ENCODE data around the gene EPHA3. TPM values are rescaled to one million over a fixed set of nuclear protein-coding genes. Genes with fewer than 3 reads are reported as not detected.
"Not testable (repeated sequence)": the region's sequence is repeated elsewhere in the genome, so short reads cannot be mapped to it uniquely, and the experiment has no call there.

The EPHA3 gene
- total RNA-seq, 2 donors from 2014 or later, result 1.3 to 6.0 TPM

DNA sequence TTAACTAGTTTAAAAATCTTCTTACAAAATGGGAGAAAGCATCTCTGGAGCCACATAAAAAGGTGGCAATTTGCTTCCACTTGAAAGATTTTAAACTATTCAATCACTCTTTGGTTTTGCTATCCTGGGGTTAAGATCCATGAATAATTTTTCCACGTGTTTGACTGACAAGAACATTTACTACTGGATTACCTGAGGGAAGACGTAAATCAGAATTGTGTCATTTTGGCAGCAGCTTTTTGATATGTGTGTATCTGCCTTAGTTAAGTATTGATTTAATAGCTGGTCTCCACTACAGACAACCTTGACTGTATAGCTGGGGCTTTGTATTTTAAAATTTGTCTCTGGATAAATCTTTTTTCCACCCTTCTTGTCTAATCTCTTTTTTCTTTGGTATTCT is 228.3 kb downstream of the EPHA3 start:
- Histone ChIP-seq H3K4me1 (no peaks in the 10 kb centered on the region), H3K27me3 (no peaks in the 10 kb centered on the region), H3K27ac (no peak overlapping the region), H3K4me3 (no peak overlapping the region), H3K36me3 (replicated peaks in 1 of 2; ENCODE audit: insufficient read depth in 1 of 2, low read depth in 2 of 2) (no peaks in the 10 kb centered on the region), H3K9me3 (no peaks in the 10 kb centered on the region)
- DNase-seq (no peak), ATAC-seq (no peak)
- TF ChIP-seq, protein P1, sequence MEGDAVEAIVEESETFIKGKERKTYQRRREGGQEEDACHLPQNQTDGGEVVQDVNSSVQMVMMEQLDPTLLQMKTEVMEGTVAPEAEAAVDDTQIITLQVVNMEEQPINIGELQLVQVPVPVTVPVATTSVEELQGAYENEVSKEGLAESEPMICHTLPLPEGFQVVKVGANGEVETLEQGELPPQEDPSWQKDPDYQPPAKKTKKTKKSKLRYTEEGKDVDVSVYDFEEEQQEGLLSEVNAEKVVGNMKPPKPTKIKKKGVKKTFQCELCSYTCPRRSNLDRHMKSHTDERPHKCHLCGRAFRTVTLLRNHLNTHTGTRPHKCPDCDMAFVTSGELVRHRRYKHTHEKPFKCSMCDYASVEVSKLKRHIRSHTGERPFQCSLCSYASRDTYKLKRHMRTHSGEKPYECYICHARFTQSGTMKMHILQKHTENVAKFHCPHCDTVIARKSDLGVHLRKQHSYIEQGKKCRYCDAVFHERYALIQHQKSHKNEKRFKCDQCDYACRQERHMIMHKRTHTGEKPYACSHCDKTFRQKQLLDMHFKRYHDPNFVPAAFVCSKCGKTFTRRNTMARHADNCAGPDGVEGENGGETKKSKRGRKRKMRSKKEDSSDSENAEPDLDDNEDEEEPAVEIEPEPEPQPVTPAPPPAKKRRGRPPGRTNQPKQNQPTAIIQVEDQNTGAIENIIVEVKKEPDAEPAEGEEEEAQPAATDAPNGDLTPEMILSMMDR (IDR thresholded peaks at IDR 0.05), result no peak
- TF ChIP-seq POLR2A (IDR thresholded peaks at IDR 0.05), result no peak
- intact Hi-C loops (cut with DNase I), result no loop called here
- 41 to 43% methylated on average over 2 of the region's 2 CpGs for WGBS, 2 donors

DNA sequence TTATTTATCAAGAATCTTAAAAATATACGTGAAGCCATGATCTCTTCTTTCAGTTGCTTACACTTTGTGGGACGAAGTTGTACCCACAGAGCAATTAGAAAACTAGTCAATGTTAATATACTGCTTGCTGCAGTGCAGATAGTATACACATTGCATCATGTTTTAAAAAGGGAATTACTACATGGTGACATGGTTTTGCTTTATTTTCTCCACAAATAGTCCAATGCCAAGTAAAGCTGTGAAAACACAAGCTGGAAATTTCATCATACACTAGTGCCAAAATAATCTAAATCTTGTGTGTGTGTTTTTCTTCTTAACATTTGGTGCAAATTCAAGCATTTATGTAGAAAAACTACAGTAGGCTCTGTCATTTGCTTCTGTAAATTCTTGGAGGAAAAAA is 233.0 kb downstream of the EPHA3 start:
- Histone ChIP-seq H3K9me3 (no peaks in the 10 kb centered on the region), H3K4me1 (no peaks in the 10 kb centered on the region), H3K27me3 (no peaks in the 10 kb centered on the region), H3K36me3 (replicated peaks in 1 of 2; ENCODE audit: insufficient read depth in 1 of 2, low read depth in 2 of 2) (no peaks in the 10 kb centered on the region), H3K27ac (no peak overlapping the region), H3K4me3 (no peak overlapping the region)
- intact Hi-C loops (cut with DNase I), result no loop called here
- ATAC-seq (no peak), DNase-seq (no peak)
- TF ChIP-seq, protein P1 (IDR thresholded peaks at IDR 0.05), result no peak
- no peak for TF ChIP-seq POLR2A (IDR thresholded peaks at IDR 0.05)
- 75 to 86% methylated on average over 2 of the region's 2 CpGs for WGBS, 2 donors

DNA sequence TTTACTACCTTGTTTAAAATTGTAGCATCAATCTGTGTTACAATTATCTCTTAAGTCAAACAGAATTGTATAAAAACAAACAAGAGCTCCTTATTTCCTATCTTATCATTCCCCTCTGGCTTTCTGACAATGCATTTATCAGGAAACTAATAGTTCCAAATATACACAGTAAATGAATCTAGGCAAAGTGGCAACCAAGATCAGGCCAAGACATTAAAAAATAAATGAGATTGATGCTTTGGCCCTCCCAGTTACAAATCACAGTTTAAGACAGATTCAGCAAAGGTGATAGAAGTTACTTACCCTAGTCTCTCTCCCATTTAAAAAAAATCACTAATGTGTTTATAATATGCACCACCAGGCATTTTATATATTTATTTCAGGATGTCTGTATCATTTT is 236.7 kb downstream of the EPHA3 start:
- no peak overlapping the region for H3K4me3 ChIP-seq
- intact Hi-C loops (cut with DNase I), result no loop called here
- TF ChIP-seq POLR2A (IDR thresholded peaks at IDR 0.05), result no peak
- TF ChIP-seq, protein P1 (IDR thresholded peaks at IDR 0.05), result no peak
- no peaks in the 10 kb centered on the region for H3K36me3 ChIP-seq (replicated peaks in 1 of 2; ENCODE audit: insufficient read depth in 1 of 2, low read depth in 2 of 2)
- no peaks in the 10 kb centered on the region for H3K9me3 ChIP-seq
- H3K27ac ChIP-seq, result no peak overlapping the region
- ATAC-seq, result no peak
- DNase-seq, result no peak
- no peaks in the 10 kb centered on the region for H3K27me3 ChIP-seq
- no peaks in the 10 kb centered on the region for H3K4me1 ChIP-seq

DNA sequence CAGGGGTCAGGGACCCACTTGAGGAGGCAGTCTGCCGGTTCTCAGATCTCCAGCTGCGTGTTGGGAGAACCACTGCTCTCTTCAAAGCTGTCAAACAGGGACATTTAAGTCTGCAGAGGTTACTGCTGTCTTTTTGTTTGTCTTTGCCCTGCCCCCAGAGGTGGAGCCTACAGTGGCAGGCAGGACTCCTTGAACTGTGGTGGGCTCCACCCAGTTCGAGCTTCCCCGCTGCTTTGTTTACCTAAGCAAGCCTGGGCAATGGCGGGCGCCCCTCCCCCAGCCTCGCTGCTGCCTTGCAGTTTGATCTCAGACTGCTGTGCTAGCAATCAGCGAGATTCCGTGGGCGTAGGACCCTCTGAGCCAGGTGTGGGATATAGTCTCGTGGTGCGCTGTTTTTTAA is 243.5 kb downstream of the EPHA3 start:
- H3K4me3 ChIP-seq; H3K36me3 ChIP-seq (replicated peaks in 1 of 2; ENCODE audit: insufficient read depth in 1 of 2, low read depth in 2 of 2); intact Hi-C loops (cut with DNase I); H3K4me1 ChIP-seq; H3K27me3 ChIP-seq; DNase-seq; H3K9me3 ChIP-seq; ATAC-seq; H3K27ac ChIP-seq: not testable (repeated sequence)
- WGBS, 2 donors, result 51 to 66% methylated on average over 10 to 11 of the region's 12 CpGs

DNA sequence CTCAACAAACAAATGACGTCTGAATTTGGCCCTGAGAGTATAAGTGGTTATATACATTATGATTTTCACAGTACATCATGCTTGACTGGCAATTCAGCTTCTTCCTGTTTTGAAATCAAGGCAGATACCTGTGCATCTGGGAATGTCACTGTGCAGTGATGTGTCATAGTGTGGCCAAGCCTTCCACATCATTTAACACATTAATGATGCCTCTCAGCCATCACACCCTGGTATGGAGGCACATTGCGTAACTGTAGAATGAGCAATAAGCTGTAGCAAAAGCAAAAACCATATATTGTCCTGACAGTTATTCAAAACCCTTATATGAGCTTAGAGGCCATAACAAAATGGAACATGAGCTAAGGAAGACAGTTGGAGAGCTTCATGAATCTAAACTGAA is 246.0 kb downstream of the EPHA3 start:
- Histone ChIP-seq H3K9me3 (no peaks in the 10 kb centered on the region), H3K27ac (no peak overlapping the region), H3K36me3 (replicated peaks in 1 of 2; ENCODE audit: insufficient read depth in 1 of 2, low read depth in 2 of 2) (no peaks in the 10 kb centered on the region), H3K4me1 (no peaks in the 10 kb centered on the region), H3K4me3 (no peak overlapping the region), H3K27me3 (no peaks in the 10 kb centered on the region)
- no peak for ATAC-seq
- DNase-seq, result no peak
- intact Hi-C loops (cut with DNase I), result no loop called here
- WGBS, 2 donors, result 58 to 70% methylated on average over 2 of the region's 2 CpGs
- no peak for TF ChIP-seq POLR2A (IDR thresholded peaks at IDR 0.05)

DNA sequence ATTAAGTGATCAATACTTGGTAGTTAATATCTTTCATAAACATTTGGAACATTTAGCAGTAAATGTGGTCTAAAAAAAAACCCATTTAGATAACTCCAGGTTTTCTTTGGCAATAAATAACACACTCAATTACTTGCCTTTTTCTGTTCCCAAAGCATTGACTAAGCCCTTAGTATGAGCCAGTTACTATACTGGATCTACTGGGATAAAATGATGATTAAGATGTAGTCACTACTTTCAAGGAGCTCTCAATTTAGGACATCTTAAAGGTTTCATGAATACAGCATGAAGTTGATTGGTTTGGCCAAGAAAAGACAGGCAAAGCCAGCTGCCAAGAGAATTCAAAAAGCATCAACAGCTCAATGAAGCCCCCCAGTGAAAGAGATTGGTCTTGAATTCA is 250.9 kb downstream of the EPHA3 start:
- no peak for TF ChIP-seq POLR2A (IDR thresholded peaks at IDR 0.05)
- TF ChIP-seq, protein P1 (IDR thresholded peaks at IDR 0.05), result no peak
- Histone ChIP-seq H3K27me3 (no peaks in the 10 kb centered on the region), H3K4me3 (no peak overlapping the region), H3K4me1 (no peaks in the 10 kb centered on the region), H3K27ac (no peak overlapping the region), H3K9me3 (no peaks in the 10 kb centered on the region), H3K36me3 (replicated peaks in 1 of 2; ENCODE audit: insufficient read depth in 1 of 2, low read depth in 2 of 2) (no peaks in the 10 kb centered on the region)
- intact Hi-C loops (cut with DNase I), result no loop called here
- DNase-seq (no peak), ATAC-seq (no peak)

Data from body of pancreas (tissue), 4 donors.